Kidney glomerular epithelial cell (primary cell): ENCODE results near the gene THBD.

ENCODE experiments used
- DNase-seq: peaks from one replicate; lab custom pipeline; 2025; lab: John Stamatoyannopoulos, UW

THBD gene

GRCh38 chr20:23061734-23062561 is 12.5 kb upstream of the THBD start:
- peak; percentile 42 for DNase-seq

DNA sequence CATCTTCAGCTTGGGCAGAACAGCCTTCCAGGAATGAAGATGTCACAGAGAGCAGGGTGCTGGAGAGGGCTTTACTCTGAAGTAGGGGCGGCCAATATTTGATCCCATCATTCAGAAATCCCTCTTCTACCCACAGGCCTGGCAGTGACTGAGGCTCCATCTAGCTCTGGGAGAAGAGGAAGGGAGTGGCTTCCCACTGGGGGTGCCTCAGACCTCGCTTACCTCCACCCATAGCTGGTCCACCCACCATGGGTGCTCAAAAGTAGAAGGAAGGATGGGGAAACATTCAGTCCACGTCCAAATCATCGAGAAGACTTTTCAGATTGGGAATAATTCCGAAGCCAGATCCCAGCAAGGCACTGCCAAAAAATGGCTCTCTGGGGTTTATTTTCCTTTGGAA is 11.8 kb upstream of the THBD start:
- no peak for DNase-seq

DNA sequence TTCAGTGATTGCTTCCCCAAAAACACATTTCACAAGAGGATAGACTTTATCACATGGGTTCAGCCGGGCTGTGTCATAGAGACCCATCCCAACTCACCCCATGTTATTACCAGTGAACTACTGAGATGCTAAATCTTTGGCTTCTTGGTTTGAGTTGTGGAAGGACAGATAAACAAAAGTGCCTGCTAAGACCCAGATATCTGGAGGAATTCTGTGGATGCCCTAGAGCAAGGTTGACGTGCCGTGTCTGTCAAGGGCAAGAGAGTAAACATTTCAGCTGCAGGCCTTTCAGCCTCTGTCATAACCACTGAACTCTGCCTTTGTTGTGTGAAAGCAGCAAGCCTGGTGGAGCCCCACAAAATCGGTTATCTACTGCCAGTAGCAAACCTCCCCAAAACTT is 11.2 kb upstream of the THBD start:
- DNase-seq, result no peak

DNA sequence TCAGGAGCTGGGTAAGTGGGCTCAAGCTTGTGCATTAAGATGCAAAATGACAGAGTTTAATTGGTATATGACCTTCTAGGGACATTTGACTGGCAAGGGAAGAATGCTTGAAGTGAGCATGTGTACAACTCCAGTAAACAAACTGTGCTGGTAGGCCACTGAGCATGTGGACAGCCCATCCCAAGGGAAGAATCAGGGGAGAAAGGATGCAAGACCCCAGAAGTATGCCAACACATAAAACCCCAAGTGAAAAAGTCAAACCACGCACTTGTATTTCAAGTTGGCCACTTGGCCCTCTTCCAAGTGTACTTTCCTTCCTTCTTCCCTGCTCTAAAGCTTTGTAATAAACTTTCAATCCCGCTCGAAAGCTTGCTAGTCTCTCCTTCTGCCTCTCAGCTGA is 10.4 kb upstream of the THBD start:
- DNase-seq, result no peak

DNA sequence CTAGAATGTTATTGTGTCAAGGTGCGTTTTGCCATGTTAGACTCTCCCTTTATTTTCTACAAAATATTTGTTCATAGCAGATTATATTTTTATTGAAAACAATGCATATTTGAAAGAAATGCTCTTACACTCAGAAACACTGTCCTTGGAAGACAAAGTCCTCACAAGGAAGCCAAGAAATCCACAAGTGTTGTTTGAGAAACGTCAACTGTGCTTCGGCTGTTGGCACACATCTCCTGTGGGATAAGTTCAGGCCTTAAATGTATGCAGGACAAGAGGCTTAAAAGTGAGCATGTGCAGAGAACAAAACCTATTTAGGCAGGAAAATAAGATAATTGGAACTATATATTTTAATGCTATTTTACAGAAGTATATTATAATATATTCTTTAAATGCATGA is 9.5 kb upstream of the THBD start:
- no peak for DNase-seq

DNA sequence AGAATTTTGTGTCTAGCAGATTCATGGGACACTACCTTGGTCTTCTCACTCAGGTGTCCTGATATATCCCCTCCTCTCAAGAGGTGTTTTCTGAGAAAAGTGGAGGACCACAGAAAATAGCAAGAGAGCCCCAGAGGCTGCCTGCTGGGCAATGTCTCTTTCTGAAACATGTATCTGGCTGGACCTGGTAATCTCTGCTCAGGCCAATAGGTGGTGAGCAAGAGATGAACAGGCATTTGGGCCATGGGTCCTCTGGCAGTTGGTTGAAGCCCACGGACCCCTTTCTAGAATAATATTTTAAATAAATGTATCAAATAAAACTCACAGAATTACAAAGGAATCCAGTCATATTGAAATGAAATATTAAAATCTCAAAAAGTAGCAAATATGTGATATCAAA is 8.8 kb upstream of the THBD start:
- no peak for DNase-seq

DNA sequence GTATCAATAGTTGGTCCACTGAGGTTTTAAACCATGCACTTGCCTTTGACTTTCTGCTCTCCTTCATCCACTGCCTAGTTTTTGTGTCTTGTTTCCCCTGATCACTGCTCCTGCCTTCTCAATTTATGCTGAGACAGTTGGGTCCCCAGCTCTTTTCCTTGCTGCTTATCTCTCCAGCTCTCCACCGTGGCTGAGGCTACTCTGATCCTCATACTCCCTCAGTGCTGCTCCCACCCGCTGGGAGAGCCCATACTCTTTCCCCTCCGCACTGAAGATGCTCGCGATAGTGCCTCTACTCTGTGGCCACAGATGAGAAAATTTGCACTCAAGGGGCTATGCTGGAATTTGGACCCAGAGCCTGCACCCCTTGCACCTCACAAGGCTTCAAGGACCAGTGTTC is 3.4 kb upstream of the THBD start:
- no peak for DNase-seq

GRCh38 chr20:23050847-23051627 is 1.6 kb upstream of the THBD start:
- peak; percentile 59 for DNase-seq

DNA sequence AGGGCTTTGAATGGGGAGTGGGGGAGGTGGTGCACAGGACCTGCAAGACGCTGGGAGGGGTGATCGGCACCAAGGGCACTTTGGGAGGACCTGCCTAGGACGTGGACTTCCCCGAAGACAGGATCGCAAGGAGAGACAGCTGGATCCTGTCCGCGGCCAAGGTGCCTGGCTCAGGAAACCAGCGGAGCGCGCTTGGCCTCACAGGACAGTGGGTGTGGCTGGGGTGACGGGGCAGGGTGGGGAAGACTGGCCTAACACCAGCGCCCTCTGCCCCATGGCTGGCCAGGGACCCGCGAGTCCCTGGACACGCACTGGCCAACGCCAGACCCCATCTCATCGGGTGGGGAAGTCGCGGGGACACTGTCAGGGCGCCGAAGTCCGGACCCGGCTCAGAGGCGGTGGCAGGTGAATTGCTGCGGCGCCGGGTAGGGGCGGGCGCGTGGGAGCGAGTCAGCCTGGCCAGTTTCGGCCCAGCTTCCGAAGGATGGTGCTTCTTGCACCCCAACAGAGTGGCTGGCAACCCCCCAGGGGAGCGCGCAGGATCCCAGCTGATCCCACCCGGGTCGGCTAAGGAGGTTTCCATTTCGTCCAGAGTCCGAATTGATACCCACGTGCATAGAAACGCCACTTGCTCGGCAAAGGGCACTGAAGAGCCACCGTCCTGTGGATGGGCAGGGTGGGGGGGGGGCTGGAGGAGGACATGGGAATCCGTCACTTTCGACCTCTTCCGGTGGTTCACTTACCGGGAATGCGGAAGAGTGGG is 785 bp upstream of the THBD start:
- no peak for DNase-seq

- DNase-seq, result no peak
These were observed 930 bp downstream of the THBD start for GRCh38 chr20:23048283-23049200.

- no peak for DNase-seq
These were observed 1.7 kb downstream of the THBD start for GRCh38 chr20:23047738-23048214.

DNA sequence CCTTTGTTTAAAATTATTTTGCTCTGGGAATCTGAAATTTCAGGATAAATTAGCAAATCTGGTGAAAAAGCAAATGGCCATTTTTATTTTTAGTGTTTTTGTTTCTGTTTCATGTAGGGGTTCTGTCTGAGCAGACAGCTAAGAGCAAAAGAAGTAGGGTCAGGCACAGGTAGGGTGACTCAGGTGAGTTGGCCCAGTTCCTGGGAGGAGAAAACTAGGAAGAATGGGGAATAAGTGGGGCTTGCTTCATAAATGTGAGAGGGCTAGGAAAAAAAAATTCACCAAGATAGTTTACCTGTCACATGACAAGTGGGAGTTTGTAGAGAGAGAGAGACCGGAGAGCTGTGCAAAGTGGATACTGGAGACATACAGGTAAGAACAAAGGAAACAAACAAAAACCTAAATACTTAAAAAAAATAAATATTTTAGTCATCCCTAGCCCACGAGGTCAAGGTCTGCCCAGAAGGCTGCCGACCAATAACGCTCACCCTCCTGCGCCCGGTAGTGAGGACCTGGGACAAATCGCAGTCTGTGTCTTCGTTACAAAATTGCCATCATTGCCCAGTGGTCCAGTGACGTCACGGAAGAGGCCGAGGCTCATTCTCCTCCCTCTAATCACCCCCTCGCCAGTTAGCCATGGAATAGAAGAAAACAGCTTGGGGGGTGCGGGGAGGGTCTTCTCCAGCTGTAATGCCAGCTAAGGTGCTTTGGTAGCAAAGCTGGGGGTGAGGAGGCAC is 2.3 kb downstream of the THBD start:
- DNase-seq, result no peak

GRCh38 chr20:23046431-23046830 is 3.0 kb downstream of the THBD start:
- no peak for DNase-seq

DNA sequence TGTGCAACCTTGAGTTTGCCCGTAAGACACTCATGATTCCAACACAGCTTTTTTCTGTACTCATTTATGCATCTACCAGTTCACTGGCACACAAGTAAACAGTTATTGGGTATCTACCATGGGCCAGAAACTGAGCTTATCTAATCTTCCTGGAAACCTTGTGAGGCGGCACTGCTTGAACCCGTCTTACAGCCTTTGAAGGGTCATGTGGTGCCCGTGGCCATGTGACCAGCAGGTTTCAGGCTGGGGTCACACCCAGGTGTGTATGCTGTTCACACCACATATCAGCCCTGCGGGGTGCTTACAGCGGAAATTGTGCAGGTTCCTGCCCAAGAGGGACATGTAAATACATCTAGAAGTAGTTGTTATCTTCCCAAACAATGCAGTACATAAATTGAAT is 6.1 kb downstream of the THBD start:
- no peak for DNase-seq

DNA sequence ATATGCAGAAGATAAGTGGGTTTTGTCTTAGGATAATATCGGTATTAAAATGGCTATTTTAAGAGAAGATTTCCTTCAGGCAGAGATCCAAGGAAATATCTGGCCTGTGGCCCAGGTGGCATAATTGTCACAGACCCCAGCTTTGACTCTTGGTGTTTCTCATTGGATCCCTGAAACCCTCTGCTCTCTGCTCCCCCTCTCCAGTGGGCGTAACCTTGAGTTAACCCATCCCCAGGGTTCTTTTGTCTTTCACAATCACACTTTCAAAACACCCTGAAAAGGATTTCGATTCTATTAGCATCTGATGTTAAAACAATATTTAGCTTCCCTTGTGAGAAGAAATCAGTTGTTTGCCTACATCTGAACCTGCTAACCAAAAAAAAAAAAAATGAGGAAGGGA is 7.2 kb downstream of the THBD start:
- DNase-seq, result no peak

DNA sequence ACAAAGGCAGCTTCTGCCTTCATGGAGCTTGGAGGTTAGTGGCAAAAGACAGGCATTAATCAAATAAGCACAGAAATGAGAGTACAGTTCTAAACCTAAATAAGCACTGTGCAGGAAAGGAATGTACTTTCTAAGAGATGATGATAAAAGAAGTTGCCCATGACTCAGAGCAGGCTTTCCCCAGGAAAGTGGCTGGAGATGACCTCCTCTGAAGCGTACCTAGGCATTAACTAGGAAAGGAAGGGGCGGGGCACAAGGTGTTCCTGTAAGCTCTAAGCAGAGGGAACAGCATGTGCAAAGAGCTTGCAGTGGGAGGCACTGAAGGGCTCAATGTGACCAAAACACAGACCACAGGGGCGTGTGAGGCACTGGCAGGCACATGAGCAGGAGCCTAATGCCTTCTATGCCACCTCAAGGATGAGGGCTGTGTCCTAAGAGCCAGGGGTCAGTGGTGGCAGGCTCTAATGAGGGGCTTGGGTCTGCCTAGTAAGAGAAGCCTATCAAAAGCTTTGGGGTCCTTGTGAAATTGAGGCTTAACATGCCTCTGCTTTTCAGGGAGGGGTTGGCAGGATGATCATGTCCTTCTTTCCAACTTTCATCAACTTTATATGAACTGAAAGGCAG is 9.5 kb downstream of the THBD start:
- DNase-seq, result no peak

- DNase-seq, result no peak
These were observed 10.2 kb downstream of the THBD start for GRCh38 chr20:23039136-23039875.

DNA sequence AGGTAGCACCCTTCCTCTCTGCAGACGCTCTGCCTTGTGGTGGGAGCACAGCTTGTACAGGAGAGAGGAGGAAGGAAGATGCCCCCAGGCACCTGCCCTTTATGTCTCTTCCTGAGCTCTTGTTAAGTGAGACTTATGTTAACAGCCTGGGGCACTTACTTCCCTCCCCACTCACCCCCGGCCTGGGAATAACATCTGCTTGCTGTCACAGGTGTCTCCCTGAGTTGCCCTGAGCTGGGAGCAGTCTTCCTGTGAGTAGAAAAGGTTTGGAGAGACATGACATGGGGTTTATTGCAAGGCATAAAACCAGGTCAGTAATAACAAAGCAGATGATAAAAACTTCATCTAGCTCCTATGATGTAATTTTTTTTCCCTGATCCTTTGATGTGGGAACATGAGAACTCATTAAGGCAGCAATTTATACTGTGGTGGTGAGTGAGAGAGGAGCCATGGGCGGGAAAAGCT is 12.4 kb downstream of the THBD start:
- no peak for DNase-seq

GRCh38 chr20:23036371-23036770 is 13.1 kb downstream of the THBD start:
- DNase-seq, result no peak
